HG03439 (cell line): ENCODE results near the gene OSBPL3.
"Not testable (repeated sequence)": the region's sequence is repeated elsewhere in the genome, so short reads cannot be mapped to it uniquely, and the experiment has no call there.

Experiments used
- ATAC-seq: cut with Tn5 transposase; IDR thresholded peaks from one replicate; pipeline ENCODE4 v1.9.1; 2021; ENCODE audit warnings: mild to moderate bottlenecking, moderate library complexity; ENCODE audit not compliant: unreplicated experiment

The OSBPL3 gene

DNA sequence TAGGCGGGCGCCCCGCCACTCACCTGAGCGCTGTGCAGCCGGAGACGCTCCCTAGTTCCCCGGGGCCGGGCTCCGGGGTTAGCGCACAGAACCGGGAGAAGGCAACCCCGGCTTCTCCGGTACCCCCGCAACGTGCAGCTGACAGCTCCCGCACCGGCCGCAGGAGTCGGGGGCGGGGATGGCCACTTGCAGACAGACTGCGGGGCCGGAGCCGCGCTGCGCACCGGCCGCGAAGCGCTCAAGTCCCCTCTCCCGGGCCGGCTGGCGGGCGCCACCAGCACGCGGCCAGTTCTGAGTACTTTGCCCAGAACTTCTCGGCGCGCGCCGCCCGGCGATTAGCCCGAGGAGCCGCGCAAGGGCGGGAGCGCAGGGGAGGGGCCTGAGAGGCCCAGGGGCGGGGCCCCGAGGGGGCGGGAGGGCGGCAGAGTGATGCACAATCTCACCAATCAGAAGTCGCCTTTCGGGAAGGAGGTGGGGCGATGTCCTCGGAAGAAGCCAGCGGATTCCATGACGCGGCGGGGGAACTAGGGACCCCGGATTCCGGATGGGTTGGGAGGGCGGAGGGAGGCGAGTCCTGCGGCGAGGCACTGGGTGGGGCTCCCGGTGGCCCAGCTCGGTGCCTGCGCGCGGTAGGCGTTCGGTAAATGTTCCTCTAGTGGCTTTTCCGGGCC, at the start of gene OSBPL3:
Gene OSBPL3 (minus strand): TSS at position 316 of the 671 bp plus-strand sequence. CDS start 87,706 bp downstream, outside the sequence.
- ATAC-seq, result peak; percentile 82

DNA sequence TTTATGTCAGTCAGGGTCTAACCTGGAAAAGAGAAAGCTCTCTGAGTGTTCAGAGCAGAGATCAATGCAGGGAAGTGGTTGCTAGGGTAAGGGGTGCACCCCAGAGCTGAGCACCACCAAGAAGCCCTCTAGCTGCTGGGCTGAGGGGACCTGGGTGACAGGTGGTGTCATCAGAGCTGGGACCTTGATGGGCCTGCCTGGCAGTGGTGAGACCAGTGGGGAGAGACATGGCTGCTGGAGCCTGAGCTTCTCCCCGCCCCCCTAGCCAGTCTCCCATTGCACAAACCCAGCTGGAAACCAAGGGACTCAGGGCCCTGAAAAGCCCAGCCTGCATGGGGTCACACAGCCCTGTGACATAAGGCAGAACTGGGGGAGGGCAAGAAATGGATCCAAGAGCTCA, 49.1 kb upstream of the OSBPL3 start:
- no peak for ATAC-seq

DNA sequence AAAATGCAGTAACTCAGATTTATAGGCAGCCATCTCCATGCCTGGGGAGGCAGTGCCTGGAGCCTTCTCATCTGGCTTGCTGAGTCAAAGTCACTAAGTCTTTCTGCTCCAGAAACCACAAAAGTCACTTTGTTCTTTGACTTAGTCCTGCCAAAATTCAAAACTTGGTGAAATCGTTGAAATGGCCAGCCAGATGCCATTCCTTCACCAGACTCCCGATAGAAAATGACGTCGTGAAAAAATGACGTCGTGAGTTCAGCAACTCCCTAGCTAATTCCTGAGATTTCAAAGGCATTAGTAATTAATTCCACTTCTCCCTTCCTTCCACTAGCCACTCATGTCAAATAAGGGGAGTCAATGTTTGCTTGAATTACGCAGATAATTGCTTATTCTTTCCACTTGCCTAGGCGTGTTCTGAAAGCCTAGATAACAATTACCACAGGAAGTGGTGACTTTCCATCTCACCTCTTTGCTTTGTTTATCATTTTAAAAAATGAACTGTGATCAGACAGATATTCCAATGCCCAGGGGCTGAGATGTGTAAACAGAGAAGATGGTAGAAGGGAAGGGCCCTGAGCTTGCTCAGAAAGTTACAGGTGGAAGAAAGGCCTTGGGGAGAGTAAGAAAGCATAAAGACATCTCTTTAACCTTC, 48.5 kb upstream of the OSBPL3 start:
- no peak for ATAC-seq

DNA sequence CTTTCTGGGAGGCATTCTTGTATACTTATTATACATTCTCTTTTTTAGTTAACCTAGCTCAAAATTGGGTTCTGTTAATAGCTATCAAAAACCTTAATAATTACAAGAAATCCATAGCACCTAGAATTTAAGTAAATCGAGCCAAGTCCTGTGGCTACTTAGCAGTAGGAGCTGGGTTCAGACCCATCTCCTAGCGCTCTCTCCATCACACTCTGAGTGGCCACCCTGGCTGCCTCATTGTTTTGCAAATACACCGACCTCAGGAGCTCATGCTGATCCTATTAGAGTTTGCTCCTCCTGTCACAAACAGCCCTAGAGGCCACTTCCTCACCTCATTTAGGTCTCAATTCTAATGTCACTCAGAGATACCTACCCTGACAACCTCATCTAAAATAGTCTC, 46.2 kb upstream of the OSBPL3 start:
- no peak for ATAC-seq

DNA sequence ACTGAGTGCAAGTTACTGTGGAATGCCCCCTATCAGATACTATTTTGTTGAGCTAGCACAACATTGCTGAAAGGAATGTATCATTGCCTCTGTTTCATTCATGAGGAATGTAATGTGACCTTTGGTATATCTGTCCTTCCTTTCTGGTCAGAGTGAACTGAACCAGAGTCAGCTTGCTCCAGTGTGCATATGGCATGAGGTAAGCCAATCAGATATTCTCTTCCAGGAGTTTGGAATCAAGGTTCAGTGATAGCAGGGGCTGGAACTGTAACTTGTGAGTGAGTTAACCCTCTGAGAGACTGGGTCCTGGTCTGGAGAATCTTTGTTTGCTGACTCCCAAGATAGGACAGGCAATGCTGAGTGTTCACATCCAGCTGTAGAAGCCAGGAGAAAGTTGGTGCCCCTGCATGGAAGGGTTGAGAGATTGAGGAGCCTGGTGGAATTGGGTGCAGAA, 45.3 kb upstream of the OSBPL3 start:
- no peak for ATAC-seq

GRCh38 chr7:25024066-25024465, 44.1 kb upstream of the OSBPL3 start:
- ATAC-seq, result no peak

GRCh38 chr7:25017671-25018070, 37.7 kb upstream of the OSBPL3 start:
- ATAC-seq, result not testable (repeated sequence)

GRCh38 chr7:25014756-25015155, 34.8 kb upstream of the OSBPL3 start:
- no peak for ATAC-seq

DNA sequence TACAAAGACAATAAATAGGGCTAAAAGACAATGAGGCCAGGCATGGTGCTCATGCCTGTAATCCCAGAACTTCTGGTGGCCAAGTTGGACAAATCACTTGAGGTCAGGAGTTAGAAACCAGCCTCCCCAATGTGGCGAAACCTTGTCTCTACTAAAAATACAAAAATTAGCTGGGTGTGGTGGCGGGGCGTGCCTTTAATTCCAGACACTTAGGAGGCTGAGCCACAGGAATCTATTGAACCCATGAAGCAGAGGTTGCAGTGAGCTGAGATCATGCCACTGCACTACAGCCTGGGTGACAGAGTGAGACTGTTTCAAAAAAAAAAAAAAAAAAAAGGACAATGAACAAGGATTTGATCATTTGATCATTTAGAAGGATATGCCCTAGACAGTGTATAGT, 32.7 kb upstream of the OSBPL3 start:
- not testable (repeated sequence) for ATAC-seq

DNA sequence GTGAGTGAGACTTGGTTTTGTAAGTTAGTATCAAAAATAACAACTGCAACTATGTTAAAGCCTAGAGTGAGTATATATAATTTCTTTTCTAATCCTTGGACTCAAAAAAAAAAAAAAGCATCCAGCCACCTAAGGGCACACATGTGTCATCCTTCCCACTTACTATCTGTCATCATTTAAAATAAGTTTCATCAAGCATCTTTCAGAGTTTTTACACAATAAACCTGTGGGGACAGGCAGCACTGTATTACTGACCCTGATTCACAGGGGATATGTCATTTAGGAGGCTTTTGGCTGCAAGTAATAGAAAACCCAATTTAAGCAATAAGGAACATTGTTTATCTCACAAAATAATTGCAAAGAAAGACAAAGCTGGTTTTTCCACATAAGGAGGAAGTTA, 32.3 kb upstream of the OSBPL3 start:
- ATAC-seq, result no peak

DNA sequence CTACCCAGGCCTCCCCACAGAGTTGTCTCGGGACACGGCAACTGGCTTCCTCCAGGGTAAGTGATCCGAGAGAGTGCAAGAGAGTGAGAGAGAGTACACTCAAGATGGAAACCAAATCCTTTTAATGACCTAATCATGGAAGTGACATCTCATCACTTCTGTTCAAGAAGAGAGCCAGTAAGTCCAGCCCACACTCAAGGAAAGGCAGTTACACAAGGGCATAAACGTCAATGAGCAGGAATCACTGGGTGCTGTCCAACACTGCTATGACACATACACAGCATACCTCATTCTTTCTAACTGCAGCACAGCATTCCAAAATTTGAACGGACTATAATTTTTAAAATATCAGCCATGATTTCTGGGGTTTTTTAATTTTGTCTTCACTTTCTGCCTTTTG, 29.3 kb upstream of the OSBPL3 start:
- no peak for ATAC-seq

DNA sequence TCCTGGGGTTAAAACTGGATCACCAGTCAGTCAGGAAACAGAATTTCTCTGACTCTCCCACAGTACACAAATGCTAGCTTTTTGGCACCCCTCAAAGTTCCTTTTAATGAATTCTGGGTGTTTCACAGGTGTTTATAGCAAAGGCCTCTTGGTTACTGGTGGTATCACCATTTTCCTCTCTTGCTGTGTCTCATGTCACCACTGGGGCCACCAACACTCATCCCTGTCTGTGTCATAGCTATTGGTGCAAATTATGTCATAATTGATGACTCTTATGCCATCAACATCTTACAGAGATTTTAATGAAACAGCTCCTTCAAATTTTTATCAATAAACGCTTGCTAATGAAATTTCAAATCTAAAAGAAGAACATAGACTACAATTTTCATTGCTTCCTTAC, 27.7 kb upstream of the OSBPL3 start:
- ATAC-seq, result no peak

DNA sequence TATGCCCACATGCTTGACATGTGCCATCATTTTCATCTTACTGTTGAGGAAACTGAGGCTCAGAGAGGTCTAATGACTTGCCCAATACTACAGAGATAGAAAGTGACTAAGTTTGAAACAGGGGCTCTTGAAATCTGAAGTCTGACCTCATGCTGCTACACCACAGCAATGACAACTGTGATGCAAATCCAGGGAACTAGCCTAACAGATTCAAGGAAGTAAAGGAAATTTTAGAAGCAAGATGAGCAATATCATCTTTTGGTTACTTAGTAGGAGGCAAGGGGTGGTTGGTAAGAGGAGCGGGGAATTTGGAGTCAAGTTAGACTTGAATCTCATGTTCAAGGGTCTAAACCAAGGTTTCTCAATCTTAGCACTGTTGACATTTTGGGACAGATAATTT, 26.3 kb upstream of the OSBPL3 start:
- ATAC-seq, result no peak

GRCh38 chr7:25005658-25006057, 25.7 kb upstream of the OSBPL3 start:
- no peak for ATAC-seq

GRCh38 chr7:25002786-25003185, 22.8 kb upstream of the OSBPL3 start:
- no peak for ATAC-seq

- ATAC-seq, result no peak
Observed at GRCh38 chr7:24995466-24995865, 15.5 kb upstream of the OSBPL3 start.

DNA sequence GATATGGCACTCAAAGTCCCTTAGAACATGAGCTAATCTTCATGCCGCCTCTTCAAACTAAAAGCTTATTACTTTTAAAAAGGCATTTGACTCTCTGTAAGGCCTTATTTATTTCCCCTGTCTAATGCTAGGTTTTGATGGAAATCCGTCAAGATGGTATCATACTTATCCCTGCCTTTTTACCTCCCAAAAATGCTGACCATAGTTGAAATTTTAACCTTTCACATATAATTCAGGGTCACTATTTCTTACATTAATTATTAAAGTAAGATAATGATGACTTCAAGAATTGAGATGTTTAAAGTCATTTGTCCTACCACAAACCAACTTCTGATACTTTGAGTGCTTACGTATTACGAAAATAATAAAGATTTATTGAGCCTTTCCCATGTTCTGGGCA, 12.3 kb upstream of the OSBPL3 start:
- no peak for ATAC-seq

DNA sequence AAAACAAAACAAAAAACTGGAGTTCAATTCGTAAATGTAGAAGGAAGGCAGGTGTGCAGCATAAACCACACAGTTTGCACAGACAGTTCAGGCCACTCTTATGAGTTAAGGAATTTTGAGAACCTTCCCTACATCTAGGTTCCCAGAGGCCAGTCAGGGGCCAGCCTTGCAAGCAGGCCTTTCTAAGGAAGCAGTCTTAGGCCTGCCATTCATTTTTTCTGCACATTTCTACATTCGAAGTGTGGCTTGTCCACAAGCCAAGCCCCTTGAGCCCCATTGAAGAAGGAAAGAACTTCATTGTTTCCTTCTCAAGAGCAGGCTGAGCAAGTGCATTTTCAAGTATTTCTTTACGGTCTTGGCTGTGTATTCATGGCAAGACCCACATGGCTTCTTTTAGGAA, 11.4 kb upstream of the OSBPL3 start:
- ATAC-seq, result no peak

DNA sequence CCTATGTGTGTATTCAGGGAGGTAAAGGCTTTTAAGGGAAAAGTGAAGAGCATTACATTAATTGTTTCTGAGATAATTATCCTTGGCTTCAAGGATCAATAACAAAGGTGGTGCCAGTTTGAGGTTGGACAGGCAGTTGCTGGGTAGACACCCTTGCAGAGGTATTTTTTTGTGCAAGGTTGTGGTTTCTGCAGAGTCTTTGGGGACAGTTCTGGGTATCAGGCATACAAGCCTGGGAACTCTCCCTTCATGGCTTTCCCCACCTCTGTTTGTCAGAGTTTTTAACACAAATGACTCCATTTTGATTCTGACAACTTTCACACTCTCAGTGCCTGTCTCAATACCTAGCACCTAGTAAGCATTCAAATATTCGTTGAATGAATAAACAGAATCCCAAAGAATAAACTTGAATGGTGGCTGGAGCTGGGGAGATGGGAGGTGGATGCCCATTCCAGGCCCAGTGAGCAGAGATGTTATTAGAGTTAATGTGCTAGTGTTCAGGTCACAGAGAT, 7.4 kb upstream of the OSBPL3 start:
- no peak for ATAC-seq

GRCh38 chr7:24982917-24983316, 2.9 kb upstream of the OSBPL3 start:
- ATAC-seq, result no peak

DNA sequence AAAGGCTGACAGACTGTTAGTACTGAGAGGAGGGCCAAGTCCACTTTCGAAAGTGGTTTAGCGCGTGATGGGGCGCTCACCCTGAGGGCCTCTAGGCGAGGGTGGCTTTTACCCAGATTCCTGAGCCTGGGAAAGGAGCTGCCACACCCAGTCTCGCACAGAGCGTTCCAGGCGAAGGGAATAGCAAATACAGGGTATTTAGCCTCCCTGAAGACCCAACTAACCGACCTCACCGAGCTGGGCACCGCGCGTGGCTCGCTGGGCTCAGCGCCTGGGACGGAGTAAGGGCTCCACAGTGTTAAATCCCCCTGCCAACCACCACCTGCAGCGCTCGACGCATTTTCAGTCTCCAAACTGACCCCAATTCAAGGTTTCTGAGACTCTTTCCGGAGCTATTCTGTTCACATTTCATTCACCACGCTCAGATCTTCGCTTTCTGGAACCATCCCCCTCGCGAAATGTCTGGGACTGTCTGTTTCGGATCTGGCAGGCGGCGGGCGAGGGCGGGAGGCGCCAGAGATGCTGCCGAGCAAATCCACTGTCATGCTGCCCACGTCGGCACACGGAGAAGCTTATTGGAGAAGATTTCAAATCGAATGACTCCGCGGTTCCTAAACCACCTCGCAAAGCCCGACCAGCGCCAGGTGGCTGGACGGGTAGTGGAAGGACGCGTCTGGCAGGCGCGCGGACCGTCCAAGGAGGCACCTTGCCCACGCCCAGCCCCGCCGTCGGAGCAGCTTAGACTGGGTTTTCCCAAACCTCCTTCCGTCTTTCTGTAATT, 1.4 kb upstream of the OSBPL3 start:
- ATAC-seq, result no peak
